22Rv1 (cell line): ENCODE results near the gene CARD10.

ENCODE experiments used
- CTCF ChIP-seq: fragments of 450-650 bp; IDR thresholded peaks from 2 replicates; pipeline ENCODE4 v1.5.1; 2017; ENCODE audit warnings: mild to moderate bottlenecking
- ZFX ChIP-seq: fragments of 450-650 bp; IDR thresholded peaks from 2 replicates; pipeline ENCODE4 v1.6.1; 2017; ENCODE audit warnings: antibody characterized with exemption, borderline replicate concordance

DNA sequence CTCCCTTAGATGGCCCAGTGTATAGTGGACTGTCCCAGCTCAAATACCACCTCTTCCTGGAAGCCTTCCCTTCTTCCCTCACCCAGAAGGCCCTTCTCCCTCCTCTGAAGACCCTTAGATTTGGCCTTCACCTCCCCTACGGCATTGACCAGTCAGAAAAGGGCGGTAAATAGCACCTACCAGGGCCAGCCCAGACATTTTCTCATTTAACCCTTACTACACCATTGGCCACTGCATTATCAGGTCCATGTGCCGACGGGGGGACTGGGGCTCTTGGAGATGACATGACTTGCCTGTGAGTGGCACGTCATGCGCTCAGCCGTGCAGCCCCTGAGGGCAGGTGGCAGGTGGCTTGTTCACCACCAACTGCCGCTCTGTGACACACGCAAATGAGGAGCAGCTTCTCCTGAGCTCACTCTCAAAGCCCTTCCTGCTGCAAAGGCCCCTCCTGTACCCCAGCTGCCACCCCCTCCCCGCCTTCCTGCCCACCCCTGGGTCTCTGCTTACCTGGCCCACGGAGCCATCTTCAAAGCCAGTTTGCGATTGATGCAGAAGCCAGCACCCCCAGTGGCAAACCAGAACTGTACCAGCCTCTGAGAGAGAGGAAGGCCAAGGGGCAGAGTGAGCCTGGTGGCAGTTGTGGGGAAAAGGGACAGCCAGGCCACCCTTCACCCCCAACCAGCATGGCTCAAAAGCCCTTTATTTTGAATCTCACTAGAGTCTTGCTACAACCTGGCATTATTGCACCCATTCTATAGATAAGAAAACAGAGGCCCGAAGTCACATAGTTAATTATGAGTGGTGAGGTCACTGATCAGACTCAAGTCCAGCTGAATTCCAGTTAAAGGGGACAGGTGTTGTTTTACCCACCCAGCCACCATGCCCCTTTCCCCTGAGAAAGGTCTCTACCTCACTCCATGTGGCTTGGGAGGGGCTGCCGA lies 42.6 kb downstream of the CARD10 start:
- TF ChIP-seq CTCF: no peak
- no peak for TF ChIP-seq ZFX
